Activated CD8-positive, alpha-beta memory T cell treated with anti-CD3 and anti-CD28 coated beads, Interleukin-2, amount 50 U/mL, for 4 hours (primary cell): ENCODE results near the gene TMBIM1.

Experiments used
- DNase-seq: peaks from one replicate; pipeline ENCODE4 v3.0.0-alpha.2; 2020

TMBIM1 gene

DNA sequence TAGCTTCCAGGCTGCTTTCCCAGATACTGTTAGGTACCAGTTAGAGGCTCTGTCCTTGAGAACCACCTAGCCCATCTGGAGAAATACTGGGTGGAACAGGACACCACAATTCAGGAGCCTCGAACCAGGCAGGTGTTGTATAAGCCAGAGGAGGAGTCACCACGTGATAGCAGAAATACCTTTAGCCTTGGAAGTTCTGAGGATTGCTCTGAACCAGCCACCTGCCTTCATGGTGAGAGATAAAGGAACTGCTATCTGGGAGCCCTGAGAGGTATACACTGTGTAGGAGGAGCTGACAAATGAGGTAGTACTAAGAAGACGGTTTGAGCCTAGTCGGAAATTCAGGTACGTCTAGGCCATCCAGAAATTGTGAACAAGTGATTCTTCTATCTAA, 39.1 kb downstream of the TMBIM1 start:
- no peak for DNase-seq

DNA sequence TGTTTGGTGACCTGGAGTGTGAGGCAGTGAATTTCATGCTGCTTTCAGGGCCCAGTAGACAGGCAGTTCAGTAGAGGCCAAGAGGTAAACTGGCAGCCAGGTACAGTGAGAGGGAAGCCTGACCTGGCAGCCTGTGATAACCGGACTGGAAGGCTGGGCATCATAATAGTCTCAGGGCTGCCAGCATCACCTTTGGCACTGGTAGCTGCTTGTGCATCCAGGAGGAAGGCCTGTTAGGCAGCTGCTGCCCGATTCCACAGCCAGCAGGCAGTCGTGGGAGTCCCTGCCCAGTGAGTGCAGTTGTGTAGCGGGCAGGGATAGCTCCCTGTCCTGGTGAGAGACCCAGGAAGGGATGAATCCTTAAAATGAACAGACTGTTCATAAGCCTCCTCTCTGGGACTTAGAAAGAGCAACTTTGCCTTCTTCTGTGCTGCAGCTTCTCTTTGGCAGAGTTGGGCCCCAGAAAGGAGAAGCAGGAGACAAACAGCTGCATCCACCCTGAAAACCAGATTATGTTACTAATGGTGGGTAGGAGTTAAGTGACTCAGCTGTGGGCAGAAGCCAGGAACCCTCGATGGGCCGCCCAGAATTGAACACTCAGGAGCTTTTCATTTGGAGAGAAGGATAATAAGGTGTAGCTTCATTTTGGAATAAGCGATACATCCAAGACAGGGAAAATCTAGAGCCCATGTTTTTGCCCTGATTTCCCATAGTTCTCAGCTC, 39.6 kb downstream of the TMBIM1 start:
- no peak for DNase-seq

- no peak for DNase-seq
These were observed 42.6 kb downstream of the TMBIM1 start for GRCh38 chr2:218249691-218250090.

GRCh38 chr2:218245214-218245613, 47.1 kb downstream of the TMBIM1 start:
- DNase-seq, result no peak

DNA sequence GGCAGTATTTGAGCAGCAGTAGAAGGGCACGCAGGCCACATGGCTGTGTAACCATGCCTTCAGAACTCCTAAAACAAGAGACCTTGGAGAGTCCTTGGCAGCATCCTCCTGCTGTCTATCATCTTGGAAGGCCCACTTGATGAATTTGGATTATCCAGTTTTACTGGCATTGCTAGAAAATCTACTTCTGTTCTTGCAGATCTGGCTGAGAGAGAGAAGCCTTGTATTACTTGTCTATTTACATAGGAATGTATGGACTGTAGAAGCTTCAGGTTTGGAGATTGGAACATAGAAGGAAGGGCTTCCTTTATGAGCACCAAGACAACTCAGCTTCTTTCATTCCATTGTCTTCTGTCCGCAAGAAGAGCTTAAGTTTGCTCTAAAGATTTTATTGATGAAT, 47.6 kb downstream of the TMBIM1 start:
- no peak for DNase-seq

GRCh38 chr2:218244204-218244603, 48.1 kb downstream of the TMBIM1 start:
- no peak for DNase-seq

DNA sequence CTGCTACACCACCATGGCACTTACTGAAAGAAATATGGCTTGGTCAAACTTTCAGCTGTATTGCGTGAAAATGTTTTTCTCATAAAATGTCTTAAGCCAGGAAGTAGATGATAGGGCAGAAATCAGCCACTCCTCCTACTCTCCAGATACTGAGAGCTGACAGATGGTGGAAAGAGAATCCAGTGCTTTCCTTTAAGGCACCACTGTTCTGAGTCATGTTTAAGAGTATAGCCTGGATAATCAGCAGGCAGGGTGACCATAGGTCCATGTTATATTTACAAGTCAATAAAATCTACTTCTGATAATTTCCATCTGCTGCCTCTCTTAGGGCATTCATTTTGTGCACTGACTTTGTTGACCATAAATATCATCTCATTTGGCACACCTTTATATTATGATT, 53.4 kb downstream of the TMBIM1 start:
- no peak for DNase-seq

- no peak for DNase-seq
These were observed 55.5 kb downstream of the TMBIM1 start for GRCh38 chr2:218236829-218237228.

DNA sequence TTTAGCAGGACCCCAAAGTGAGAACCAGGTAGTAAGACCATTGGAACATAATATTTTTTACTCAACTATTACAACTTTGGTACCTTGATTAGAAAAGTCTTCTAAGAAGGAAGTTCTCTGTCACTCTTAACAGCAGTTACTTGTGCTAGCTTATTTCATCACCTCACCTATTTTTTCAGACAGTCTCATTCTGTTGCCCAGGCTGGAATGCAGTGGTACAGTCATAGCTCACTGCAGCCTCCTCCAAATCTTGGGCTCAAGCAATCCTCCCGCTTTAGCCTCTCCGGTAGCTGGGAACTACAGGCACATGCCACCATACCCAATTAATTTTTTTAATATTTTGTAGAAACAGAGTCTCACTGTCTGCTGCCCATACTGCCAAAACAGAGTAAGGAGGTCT, 57.3 kb downstream of the TMBIM1 start:
- no peak for DNase-seq

- DNase-seq, result no peak
These were observed 57.8 kb downstream of the TMBIM1 start for GRCh38 chr2:218234521-218234920.

GRCh38 chr2:218233543-218233942, 58.8 kb downstream of the TMBIM1 start:
- DNase-seq, result no peak

DNA sequence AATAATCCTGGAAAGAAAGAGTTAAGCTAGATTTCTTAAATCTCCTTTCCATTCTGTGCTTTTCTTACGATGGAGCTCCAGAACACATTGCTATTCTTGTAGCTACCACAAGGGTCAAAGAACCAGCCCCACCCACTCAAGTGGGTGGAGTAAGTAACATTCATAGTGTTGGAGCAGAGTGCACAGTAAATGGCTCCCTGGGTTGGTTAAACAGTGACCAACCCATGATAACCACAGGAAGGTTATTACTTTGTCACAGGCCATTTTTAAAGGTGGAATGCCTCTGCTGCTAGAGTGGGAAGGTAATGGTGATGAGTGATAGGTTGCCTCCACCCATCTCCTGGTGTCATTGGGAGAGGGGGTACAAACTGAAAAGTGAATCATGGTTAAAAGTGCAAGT, 61.4 kb downstream of the TMBIM1 start:
- DNase-seq, result no peak

GRCh38 chr2:218229851-218230250, 62.5 kb downstream of the TMBIM1 start:
- no peak for DNase-seq

DNA sequence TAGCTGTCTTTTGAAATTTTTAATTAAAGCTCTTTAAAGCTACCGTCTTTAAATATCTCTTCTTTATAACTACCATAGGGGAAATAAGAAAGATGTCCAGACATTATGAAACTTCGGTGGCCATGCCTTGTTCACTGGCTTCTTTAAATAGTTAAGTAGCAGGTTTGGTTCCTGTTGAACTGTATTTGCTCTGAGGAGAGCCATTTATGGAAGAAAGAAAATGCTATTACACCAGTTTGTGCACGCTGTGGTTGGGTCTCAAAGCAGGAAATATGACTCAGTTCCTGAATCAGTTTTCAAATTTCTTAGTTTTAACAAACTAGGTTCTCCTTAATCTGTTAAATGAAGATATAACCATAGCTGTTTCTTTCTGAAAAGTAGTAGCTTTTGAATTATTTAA, 63.1 kb downstream of the TMBIM1 start:
- DNase-seq, result no peak

GRCh38 chr2:218228366-218229090, 63.8 kb downstream of the TMBIM1 start:
- DNase-seq, result no peak

GRCh38 chr2:218226903-218227302, 65.4 kb downstream of the TMBIM1 start:
- DNase-seq, result no peak
